Measurements from ENCODE around the gene TMEM212.

The TMEM212 gene

DNA sequence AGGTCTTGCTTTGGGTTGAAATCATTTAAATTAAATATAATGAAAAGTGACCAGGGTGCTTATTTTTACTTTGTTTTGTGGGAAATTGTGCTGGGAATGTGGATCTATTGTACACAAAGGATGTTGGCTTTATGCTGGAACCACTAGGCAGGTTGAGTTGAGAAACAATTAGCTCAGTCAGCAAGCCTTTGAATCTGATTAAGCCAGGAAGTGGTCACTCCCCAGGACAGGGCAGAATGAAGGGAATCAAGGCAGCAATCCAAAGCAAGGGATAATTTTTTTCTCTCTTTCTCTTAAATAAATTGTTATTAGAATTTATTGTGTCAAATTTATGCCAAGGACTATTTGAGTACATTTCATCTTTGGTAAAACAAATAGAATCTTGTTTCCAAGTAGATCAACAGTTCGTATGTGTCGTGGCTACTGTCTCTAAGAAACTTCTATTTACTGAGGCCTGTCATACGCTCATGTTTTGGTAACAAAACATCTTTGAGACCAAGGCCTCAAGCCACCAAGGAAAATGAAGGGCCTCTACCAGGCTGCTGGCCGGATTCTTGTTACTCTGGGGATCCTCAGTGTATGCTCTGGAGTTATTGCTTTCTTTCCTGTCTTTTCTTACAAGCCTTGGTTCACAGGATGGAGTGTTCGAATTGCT lies at the start of gene TMEM212:
TMEM212 (plus strand) TSS at position 486 of the 655 bp plus-strand sequence; CDS start at position 521, 35 bp downstream.
- no peak for DNase-seq

GRCh38 chr3:171796625-171797264 lies 46.4 kb upstream of the TMEM212 start:
- no peak for DNase-seq

GRCh38 chr3:171797265-171797679 lies 45.9 kb upstream of the TMEM212 start:
- no peak for DNase-seq

GRCh38 chr3:171797873-171798272 lies 45.3 kb upstream of the TMEM212 start:
- no peak for DNase-seq

DNA sequence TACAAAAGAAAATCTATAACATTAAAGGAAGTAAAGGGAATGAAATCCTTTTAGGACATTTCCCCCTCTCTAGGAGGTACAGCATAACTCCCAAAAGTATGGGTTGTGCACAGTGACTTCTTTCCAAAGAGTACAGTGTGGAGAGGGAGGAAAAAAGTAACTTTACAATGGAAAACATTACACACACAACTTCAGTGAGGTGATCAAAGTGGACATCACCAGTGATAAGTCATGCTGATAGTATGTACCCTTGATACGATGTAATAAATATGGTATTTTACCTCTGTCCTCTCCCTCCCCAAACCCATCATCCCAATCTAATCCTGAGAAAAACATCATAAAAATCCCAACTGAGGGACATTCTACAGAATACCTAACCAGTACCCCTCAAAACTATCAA lies 43.6 kb upstream of the TMEM212 start:
- no peak for DNase-seq

DNA sequence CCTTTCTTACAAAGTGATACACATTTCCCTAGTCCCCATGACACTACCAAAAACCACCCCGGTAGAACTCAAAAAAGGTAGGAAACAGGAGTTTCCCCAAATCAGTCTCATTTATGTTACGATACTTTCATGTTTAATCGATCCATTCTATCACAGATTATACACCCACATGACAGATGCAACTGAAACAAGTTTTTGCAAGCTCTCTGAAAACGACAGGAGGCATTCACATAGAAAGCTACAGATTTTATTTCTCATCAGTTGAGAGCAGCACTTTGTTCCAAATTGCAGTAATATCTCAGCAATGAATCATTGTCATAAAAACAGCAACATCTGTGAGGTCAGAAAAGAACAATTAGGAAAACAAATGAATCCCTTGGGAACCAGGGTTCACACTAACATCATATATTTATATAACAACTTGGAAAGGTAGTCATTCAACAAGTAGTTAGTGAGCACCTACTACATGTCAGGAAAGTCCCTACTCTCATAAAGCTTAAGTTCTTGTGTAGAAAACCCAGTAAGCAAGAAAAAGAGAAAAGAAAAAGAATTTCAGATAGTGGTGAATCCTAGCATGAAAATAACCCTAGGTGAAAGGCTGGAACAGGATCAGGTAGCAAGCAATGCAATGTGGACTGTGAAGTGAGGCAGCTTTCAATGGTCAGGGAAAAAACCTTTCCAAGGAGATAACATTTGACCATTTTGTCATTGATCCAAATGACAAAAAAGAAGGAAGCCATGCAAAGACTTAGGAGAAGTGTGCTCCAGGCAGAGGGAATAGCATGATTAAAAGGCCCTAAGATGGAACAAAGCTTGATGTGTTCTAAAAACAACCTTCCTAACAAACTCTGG lies 41.2 kb upstream of the TMEM212 start:
- no peak for DNase-seq

- DNase-seq = no peak
These were observed 40.6 kb upstream of the TMEM212 start for GRCh38 chr3:171802590-171802956.

DNA sequence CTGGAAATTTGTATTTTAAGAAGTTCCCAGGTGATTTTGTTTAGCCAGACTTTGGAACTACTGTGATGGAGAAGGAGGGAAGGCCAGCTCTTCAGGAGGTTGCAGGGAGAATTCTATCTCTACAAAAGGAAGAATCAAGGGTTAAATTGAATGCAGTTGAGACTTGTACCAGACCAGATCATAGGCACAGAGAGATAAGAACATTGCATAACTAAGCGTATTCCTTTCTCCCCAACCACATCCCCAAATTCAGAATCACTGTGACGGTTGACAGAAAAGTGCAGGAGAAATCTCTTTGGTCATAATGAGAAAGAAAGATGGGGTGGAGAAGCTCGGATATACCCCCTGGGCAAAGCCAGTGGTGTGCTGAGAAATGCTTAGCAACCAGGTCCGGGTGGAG lies 40.1 kb upstream of the TMEM212 start:
- peak; percentile 63 for DNase-seq

DNA sequence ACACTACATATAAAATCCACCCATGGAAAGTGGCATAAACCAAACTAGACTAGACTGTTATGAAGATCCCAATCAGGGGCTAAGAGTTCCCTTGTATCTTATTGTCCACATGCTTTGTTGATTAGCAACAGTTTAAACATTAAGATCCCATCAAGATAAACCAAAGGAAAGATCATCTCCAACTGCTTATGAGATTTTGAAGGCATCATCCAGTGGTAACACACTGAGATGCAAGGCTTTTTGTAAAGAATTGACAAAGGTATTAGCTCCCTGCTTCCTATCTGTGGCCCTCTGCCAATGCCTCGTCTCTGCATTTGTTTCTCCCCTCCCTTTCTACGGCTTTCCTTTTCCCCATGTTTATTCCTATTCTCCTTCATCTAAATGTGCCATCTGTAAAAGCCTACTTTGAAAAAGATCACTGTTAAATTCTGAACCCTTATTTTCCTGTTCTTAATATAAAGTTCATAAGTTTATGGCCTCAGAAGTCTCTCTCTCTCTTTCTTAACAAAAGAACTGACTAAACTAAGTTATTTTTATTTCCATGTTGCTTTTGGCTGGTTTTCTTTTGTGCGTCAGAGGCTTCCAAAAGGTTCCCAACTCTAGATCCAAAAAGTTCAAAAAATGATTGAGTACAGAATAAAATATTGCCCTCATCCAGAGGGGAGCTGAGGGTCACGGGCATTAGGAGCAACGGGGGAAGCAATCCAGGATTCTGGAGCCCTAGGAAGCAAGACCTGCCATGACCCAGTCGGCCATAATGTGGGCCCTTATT lies 38.3 kb upstream of the TMEM212 start:
- DNase-seq = no peak

DNA sequence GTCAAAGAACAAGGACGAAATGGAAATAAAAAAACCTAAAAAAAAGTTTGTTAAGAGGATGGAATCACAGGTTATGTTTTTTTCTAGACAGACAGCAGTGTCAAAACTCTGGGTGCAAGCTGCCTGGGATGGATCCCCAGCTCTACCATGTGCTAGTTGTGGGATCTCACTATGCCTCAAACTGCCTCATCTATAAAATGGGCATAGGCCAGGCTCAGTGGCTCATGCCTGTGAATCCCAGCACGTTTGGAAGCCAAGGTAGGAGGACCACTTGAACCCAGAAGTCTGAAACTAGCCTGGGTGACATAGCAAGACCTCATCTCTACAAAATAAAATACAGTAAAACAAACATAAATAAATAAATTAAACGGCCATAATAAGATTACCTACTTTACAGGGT lies 37.5 kb upstream of the TMEM212 start:
- DNase-seq = no peak

- DNase-seq = peak; percentile 34
These were observed 36.7 kb upstream of the TMEM212 start for GRCh38 chr3:171806200-171807128.

GRCh38 chr3:171807129-171807675 lies 35.9 kb upstream of the TMEM212 start:
- no peak for DNase-seq

DNA sequence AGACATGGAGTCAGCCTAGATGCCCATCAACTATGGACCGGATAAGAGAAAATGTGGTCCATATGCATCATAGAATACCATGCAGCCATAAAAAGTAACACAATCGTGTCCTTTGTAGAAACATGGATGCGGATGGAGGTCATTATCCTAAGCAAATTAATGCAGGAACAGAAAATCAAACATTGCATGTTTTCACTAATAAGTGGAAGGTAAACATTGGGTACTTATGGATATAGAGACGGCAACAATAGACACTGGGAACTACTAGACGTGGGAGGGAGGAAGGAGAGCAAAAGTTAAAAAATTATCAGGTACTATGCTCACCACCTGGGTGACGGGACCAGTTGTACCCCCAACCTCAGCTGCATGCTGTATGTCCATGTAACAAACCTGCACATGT lies 35.3 kb upstream of the TMEM212 start:
- no peak for DNase-seq

- DNase-seq = no peak
These were observed 33.6 kb upstream of the TMEM212 start for GRCh38 chr3:171809611-171809860.

DNA sequence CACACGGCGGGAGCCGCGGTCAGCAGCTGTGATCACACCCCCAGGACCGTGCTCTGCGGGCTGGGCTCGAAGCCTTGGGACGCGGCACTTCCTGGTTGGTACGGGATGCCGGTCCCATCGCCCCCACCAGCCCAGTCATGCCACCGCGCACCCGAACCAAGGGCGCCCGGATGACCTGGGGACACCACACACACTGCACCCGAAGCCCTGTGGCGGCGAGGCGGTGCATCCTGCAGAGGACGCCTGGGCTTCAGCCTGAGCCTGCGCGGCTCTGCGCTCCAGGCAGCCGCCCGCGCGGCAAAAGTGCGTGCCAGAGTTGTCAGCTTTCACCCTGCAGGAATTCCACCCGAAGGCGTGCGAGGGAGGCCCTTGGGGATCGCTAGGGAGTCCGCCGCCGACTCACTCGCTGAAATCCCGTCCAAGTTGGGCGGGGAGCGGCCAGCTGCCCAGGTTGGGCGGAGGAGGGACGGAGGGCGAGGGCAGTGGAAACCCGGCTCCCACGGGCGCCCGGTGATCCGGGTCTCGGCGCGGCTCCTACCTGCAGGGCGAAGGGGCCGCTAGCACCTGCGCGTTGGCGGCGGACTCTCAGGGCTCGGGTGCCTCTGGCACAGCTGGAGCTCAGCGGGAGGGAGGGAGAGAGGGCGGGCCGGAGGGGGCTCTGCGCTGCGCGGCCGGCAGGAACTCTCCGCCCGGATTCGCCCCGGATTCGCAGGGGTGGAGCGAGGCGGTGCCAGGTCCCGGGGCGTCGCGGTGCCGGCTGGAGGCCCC lies 33.1 kb upstream of the TMEM212 start, which contains the start of gene PLD1:
PLD1 (minus strand) TSS at position 623 of the 768 bp plus-strand sequence. CDS start 72,432 bp downstream, outside the sequence.
- DNase-seq = peak; percentile 64

- no peak for DNase-seq
These were observed 32.4 kb upstream of the TMEM212 start for GRCh38 chr3:171810629-171811294.

DNA sequence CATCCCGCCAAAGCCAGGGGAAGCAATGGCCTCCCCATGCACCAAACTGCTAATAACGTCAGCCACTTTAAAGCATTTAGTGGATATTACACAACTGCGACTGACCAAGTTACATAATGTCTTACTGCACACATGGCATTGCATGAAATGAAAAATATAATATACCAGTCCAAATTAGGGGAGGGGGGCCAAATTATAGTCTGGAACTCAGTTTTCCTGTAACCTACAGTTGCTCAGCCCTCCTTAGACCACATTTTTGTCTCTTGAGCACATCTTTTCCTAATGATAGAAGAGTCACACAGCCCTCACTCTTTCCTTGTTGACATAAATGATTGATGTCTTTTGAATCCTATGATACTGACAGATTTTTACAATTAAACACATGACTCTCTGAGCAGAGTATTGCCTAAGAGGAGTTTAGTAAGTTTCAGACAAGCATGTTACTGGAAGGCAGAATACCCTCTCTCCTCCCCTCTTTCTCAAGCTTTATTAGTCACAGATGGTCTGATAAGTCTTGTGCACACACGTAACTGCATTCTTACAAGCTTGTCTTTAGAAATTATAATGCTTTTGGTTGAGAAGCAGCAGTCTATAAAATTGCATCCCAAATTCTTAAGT lies 31.7 kb upstream of the TMEM212 start:
- peak; percentile 86 for DNase-seq

DNA sequence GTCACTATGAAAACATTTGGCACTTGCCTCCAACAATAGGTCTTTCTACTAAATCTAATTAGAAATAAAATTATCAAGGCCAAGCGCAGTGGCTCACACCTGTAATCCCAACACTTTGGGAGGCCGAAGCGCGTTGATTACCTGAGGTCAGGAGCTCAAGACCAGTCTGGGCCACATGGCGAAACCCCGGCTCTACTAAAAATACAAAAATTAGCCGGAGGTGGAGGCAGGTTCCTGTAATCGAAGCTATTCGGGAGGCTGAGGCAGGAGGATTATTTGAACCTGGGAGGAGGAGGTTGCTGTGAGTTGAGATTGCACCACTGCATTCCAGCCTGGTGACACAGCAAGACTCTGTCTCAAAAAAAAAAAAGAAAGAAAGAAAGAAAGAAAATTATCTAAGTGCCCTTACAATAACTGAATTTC lies 31.2 kb upstream of the TMEM212 start:
- no peak for DNase-seq

DNA sequence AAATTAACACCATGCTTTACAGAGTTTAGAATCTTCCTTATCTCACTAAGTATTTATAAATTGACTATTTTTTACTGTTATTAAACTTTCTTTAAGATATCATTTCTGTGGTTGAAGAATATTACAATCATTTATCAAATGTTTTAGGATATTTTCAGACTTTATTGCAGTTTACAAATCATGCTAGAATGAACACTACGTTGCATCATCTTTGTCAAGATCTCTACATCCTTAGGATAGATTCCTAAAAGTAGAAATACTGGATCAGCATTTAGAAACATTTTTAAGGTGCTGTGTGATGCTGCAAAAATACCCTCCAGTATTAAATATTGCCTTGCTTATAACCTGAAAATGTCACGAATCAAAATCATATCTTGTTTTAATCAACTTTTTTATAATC lies 30.3 kb upstream of the TMEM212 start:
- no peak for DNase-seq
